ENCODE results near the gene C14orf93. TPM values are rescaled to one million over a fixed set of nuclear protein-coding genes. Genes with fewer than 3 reads are reported as not detected.

C14orf93 gene
- polyA plus RNA-seq, 3 donors: 2.5 to 17.6 (median 3.7) TPM

DNA sequence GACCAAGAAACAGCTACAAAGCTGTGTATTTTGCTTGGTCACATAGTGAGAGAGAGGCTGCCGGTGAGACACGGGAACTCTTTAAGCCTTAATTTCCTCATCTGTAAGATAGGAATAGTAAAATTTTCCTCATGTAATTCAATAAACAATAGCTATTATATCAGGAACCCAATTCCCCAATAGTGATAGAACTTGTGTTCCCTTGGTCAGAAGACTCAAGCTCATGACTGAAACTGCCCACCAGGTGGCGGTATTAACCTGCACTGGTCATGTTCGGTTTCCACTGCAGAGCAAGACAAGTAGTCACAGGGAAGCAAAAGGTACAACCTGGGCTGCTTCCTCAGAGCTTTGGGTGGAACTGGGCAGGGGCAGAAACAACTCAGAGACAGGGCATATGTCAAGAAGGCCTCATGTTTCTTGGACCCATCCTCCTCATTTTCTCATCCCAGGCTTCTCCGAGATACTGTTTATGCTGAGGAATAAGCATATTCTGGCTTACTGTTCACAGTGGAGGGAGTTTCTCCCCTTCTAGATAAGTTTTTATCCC, 23.4 kb downstream of the C14orf93 start:
- H3K36me3 Mint-ChIP-seq: peaks cover 34 to 47% of the 10 kb centered on the region in 2 donors
- H3K4me1 Mint-ChIP-seq: no peaks in the 10 kb centered on the region
- intact Hi-C loops (cut with micrococcal nuclease): loop anchor here (1.0 to 10.0 kb wide), 3 partner anchors 52 to 72 kb away; no protein-coding TSS in a partner anchor
- DNase-seq: peak; percentile 73 to 84 (median 81)
- H3K27ac Mint-ChIP-seq: no peak overlapping the region
- peaks cover 10 to 30% of the 10 kb centered on the region in 2 donors for H3K36me3 ChIP-seq (replicated peaks in 1 of 2; ENCODE audit: control insufficient read depth in 1 of 2, insufficient read depth in 2 of 2, low read length in 2 of 2)
- H3K4me2 ChIP-seq (replicated peaks; ENCODE audit: extremely low read depth, low read length, poor library complexity, severe bottlenecking): no peak overlapping the region
- H4K20me1 ChIP-seq (ENCODE audit: insufficient read depth, low read length): no peaks in the 10 kb centered on the region
- no peaks in the 10 kb centered on the region for H3K79me2 ChIP-seq (ENCODE audit: insufficient read depth, low read length)
- no peaks in the 10 kb centered on the region for H3K9me3 ChIP-seq (replicated peaks in 1 of 2; ENCODE audit: control insufficient read depth in 1 of 2, insufficient read depth in 1 of 2, low read length in 2 of 2)
- peak; percentile 86 for TF ChIP-seq CTCF (IDR thresholded peaks at IDR 0.05)
- H3K4me3 ChIP-seq (replicated peaks in 1 of 3; ENCODE audit: low read depth in 2 of 3, low read length in 3 of 3): no peak overlapping the region
- no peak overlapping the region for H2AFZ ChIP-seq (ENCODE audit: insufficient read depth, low read depth, low read length, poor library complexity, severe bottlenecking)
- H3K27me3 ChIP-seq (ENCODE audit: control insufficient read depth in 2 of 2, insufficient read depth in 2 of 2, low read length in 2 of 2): peaks cover 6 to 8% of the 10 kb centered on the region in 2 donors
- 3% methylated on average over 2 of the region's 5 CpGs for WGBS (ENCODE audit: insufficient coverage)
- H3K27me3 Mint-ChIP-seq (ENCODE audit: low read depth in 3 of 3): peaks cover 0 to 4% (median 4%) of the 10 kb centered on the region in 3 donors
- H3K4me1 ChIP-seq (ENCODE audit: control insufficient read depth in 1 of 2, insufficient read depth in 2 of 2, low read length in 2 of 2): peaks cover 16 to 17% of the 10 kb centered on the region in 2 donors
- H3K9ac ChIP-seq (ENCODE audit: insufficient read depth, low read length, poor library complexity, severe bottlenecking): no peak overlapping the region
- H3K4me3 Mint-ChIP-seq: no peak overlapping the region
- H3K9me3 Mint-ChIP-seq: peaks cover 0 to 4% (median 0%) of the 10 kb centered on the region in 7 donors
- no peak overlapping the region for H3K27ac ChIP-seq (ENCODE audit: low read depth in 1 of 2, low read length in 2 of 2)

- H3K27ac Mint-ChIP-seq: peak overlapping the region in 1 of 7 donors; percentile 10
- H3K4me3 Mint-ChIP-seq: no peak overlapping the region
- Histone ChIP-seq H3K36me3 (replicated peaks in 1 of 2; ENCODE audit: control insufficient read depth in 1 of 2, insufficient read depth in 2 of 2, low read length in 2 of 2) (peaks cover 10 to 30% of the 10 kb centered on the region in 2 donors), H3K4me1 (ENCODE audit: control insufficient read depth in 1 of 2, insufficient read depth in 2 of 2, low read length in 2 of 2) (peaks cover 21 to 23% of the 10 kb centered on the region in 2 donors), H3K27ac (ENCODE audit: low read depth in 1 of 2, low read length in 2 of 2) (no peak overlapping the region), H3K9me3 (replicated peaks in 1 of 2; ENCODE audit: control insufficient read depth in 1 of 2, insufficient read depth in 1 of 2, low read length in 2 of 2) (peaks cover 0 to 3% of the 10 kb centered on the region in 2 donors), H3K4me2 (replicated peaks; ENCODE audit: extremely low read depth, low read length, poor library complexity, severe bottlenecking) (no peak overlapping the region), H4K20me1 (ENCODE audit: insufficient read depth, low read length) (no peaks in the 10 kb centered on the region), H2AFZ (ENCODE audit: insufficient read depth, low read depth, low read length, poor library complexity, severe bottlenecking) (no peak overlapping the region), H3K27me3 (ENCODE audit: control insufficient read depth in 2 of 2, insufficient read depth in 2 of 2, low read length in 2 of 2) (peaks cover 12 to 14% of the 10 kb centered on the region in 2 donors), H3K9ac (ENCODE audit: insufficient read depth, low read length, poor library complexity, severe bottlenecking) (no peak overlapping the region), H3K79me2 (ENCODE audit: insufficient read depth, low read length) (no peaks in the 10 kb centered on the region), H3K4me3 (replicated peaks in 1 of 3; ENCODE audit: low read depth in 2 of 3, low read length in 3 of 3) (no peak overlapping the region)
- peaks cover 34 to 41% of the 10 kb centered on the region in 2 donors for H3K36me3 Mint-ChIP-seq
- DNase-seq: no peak
- H3K4me1 Mint-ChIP-seq: peaks cover 1% of the 10 kb centered on the region
- H3K9me3 Mint-ChIP-seq: peaks cover 0 to 4% (median 0%) of the 10 kb centered on the region in 7 donors
- intact Hi-C loops (cut with micrococcal nuclease): loop anchor here (1.0 to 10.0 kb wide), 4 partner anchors 23 to 72 kb away; no protein-coding TSS in a partner anchor
- H3K27me3 Mint-ChIP-seq (ENCODE audit: low read depth in 3 of 3): peaks cover 0 to 8% (median 6%) of the 10 kb centered on the region in 3 donors
- WGBS (ENCODE audit: insufficient coverage): no CpG with 5 or more reads among the region's 2 CpGs
- no peak for TF ChIP-seq CTCF (IDR thresholded peaks at IDR 0.05)
These were observed 23.9 kb downstream of the C14orf93 start for GRCh38 chr14:22985894-22986507.
